Adrenal gland (tissue), 5 donors: ENCODE measurements around the gene MED23.

Experiments
- POLR2A ChIP-seq, 2 donors: fragments of 450-650 bp; IDR thresholded peaks; one replicate each; pipeline ENCODE4 v1.6.1; 2017; ENCODE audit warnings: antibody characterized with exemption in 2 of 2, mild to moderate bottlenecking in 2 of 2, moderate library complexity in 1 of 2
- TF ChIP-seq, protein P1 (sequence below), 6 experiments: fragments of 450-650 bp in 4 of 6; fragments of 200-600 bp in 2 of 6; sonication (generic) in 1 of 6; IDR thresholded peaks; 1 replicate in 5 of 6; 2 replicates in 1 of 6; pipeline versions ENCODE4 v1.5.1 to v1.8.0; 2016 to 2021; ENCODE audit warnings: antibody characterized with exemption in 6 of 6, mild to moderate bottlenecking in 2 of 6, moderate library complexity in 1 of 6
- donor health status: DM: no; HTN: no; CAD: no.

DNA sequence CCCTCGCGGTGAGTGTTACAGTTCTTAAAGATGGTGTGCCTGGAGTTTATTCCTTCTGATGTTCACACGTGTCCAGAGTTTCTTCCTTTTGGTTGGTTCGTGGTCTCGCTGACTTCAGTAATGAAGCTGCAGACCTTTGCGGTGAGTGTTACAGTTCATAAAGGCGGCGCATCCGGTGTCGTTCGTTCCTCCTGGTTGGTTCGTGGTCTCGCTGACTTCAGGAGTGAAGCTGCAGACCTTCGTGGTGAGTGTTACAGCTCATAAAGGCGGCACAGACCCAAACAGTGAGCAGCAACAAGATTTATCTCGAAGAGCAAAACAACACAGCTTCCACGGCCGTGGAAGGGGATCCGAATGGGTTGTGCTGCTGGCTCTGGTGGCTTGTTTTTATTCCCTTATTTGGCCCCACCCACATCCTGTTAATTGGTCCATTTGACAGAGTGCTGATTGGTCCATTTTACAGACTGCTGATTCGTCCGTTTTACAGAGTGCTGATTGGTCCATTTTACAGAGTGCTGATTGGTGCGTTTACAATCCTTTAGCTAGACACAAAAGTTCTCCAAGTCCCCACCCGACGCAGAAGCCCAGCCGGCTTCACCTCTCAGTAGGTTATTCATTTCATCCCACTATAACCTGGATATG, 103.2 kb downstream of the MED23 start:
- TF ChIP-seq, protein P1, sequence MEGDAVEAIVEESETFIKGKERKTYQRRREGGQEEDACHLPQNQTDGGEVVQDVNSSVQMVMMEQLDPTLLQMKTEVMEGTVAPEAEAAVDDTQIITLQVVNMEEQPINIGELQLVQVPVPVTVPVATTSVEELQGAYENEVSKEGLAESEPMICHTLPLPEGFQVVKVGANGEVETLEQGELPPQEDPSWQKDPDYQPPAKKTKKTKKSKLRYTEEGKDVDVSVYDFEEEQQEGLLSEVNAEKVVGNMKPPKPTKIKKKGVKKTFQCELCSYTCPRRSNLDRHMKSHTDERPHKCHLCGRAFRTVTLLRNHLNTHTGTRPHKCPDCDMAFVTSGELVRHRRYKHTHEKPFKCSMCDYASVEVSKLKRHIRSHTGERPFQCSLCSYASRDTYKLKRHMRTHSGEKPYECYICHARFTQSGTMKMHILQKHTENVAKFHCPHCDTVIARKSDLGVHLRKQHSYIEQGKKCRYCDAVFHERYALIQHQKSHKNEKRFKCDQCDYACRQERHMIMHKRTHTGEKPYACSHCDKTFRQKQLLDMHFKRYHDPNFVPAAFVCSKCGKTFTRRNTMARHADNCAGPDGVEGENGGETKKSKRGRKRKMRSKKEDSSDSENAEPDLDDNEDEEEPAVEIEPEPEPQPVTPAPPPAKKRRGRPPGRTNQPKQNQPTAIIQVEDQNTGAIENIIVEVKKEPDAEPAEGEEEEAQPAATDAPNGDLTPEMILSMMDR (IDR thresholded peaks at IDR 0.05), result no peak
- no peak for TF ChIP-seq POLR2A (IDR thresholded peaks at IDR 0.05)
